GM21786 (cell line): ENCODE results near the gene BUB1.
"Not testable (repeated sequence)": the region's sequence is repeated elsewhere in the genome, so short reads cannot be mapped to it uniquely, and the experiment has no call there.

Experiments
- ATAC-seq: cut with Tn5 transposase; IDR thresholded peaks from one replicate; pipeline ENCODE4 v1.9.1; 2021; ENCODE audit not compliant: unreplicated experiment

BUB1 gene

DNA sequence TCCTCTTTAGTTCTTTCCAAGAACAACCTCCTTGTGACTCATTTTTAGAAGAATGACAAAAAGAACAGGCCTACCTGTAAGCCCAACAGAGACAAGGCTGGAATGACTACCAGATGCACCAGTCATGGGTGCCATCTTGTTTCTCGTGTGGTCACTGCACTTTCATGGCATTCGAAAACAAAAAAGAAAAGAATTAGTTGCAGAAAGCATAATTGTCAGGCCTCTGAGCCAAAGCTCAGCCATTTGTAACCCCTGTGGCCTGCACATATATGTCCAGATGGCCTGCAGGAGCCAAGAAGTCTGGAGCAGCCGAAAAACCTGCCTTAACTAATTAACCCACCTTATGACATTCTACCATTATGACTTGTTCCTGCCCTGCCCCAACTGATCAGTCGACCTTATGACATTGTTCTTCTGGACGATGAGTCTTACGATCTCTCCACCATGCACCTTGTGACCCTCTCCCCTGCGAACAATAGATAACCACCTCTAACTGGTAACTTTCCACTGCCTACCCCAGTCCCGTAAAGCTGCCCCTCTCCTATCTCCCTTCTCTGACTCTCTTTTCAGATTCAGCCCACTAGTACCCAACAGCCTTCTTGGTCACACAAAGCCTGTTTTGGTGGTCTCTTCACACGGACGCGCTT is 13.9 kb upstream of the BUB1 start:
- ATAC-seq = no peak

DNA sequence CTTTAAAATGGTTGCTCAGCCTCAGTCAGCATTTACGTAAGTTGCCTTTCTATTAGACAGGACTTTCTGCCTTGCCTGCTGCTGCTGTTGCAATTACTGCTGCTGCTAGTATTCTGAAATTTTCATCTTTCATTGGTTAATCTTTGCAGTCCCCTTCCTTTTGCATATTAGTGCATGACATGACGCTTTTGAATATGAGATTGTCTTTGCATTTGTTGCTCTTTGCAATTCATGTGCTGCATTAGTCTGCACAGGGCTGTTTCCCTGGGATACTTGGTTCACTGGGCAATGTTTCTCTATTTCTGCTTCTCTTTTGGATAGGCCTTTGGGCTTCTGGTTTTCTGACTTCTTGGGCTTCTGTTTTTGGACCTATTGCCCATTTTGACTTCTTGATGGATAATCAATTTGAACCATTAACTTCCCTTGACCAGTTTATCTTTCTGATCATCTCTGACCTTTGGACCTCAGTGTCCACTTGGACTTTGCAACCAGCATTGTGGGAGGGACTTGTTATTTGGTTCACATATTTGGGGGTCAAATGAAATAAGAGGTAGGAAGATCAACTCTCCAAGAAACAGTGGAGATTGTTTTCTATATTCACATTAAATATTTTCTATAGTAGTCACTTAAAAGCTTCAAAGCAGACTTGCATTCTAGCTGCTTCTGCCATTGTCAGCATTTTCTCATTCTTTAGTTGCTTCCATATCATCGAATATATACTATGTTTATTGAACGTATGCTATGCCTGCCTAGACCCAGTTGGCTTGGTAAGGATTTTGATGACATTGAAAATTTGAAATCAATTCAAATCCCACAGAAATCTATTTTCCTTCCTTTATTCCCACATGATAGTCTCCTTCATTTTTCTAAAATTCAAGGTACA is 12.5 kb upstream of the BUB1 start:
- no peak for ATAC-seq

DNA sequence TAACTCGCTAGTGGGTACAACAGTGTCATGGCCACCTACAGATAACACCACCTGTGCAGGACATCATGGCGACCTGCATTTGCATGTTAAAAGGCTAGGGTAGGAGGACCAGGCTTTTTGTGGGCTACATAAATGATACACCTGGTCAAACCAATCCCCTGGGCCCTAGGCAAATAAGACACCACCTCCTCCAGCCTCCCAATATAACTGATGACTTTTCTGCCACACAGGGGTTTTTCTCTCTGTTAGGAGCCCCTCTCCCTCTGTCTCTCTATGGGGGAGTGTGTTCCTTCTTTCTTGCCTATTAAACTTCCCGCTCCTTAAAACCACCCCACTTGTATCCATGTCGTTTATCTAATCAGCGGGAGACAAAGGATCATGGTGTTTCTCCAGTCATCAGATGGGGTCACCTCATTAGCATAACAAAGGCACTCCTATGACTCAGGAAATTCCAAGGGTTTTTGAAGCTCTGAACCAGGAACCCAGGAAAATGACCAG is 10.8 kb upstream of the BUB1 start:
- ATAC-seq = no peak

DNA sequence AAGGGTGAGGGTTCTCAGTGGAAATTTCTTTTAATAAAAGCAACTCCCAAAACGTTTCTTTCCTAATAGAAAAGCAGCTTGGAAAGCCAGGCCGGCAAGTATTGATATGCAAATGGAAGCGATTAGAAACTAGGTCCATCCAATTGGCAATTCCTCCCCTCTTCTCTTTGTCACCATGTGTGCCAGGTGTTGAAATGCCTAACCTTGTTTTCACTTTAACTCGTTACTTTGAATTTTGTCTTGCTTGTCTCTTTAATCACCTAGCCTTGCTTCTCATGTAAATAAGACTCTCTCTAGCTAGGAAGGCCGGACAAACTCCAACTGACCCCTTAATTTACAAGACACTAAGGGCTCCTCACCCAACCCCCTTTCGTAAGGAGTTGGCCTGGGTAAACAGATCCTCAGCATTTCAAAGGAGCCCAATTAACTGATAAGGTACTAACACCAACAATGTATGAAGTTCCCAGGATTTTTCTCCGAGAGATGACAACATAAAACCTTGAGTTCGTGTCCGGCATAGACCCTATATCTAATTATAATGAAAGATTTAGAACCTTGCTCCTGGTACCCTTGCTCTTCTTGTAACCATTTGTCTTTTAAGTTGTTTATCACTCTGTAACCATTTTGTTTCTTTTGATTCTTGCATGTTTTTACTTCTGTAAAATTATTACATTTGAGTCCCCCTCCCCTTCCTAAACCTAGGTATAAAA is 10.1 kb upstream of the BUB1 start:
- not testable (repeated sequence) for ATAC-seq

DNA sequence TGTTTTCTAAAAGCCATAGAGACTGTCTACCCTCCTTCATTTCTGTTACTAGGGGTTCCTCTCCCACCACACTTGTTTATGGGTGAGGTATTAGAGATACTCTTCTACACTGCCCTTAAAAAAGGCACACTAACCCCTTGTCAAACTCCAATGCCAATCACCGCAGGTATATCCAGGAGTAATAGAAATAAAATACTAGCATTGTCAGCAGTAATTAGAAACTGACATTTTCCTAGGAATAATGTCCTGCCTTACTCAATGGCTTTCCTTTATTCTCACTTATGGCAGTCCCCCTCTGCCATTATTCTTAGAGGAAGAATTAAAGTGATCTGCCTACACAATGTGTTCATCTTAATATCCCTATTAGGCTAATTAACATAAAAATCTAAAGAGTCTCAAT is 5.0 kb upstream of the BUB1 start:
- ATAC-seq = no peak

DNA sequence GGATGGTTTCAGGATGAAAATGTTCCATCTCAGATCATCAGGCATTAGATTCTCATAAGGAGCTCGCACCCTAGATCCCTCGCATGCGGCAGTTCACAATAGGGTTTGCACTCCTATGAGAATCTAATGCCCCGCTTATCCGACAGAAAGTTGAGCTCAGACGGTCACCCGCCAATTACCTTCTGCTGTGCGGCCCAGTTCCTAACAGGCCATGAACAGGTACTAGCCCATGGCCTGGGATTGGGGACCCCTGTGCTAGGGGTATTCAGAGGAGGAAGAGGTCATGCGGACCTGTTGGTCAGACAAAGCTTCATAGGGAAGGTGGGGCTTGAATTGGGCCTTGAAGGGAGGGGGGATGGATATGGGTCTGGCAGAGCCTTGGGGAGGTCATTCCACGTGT is 4.4 kb upstream of the BUB1 start:
- ATAC-seq = no peak

DNA sequence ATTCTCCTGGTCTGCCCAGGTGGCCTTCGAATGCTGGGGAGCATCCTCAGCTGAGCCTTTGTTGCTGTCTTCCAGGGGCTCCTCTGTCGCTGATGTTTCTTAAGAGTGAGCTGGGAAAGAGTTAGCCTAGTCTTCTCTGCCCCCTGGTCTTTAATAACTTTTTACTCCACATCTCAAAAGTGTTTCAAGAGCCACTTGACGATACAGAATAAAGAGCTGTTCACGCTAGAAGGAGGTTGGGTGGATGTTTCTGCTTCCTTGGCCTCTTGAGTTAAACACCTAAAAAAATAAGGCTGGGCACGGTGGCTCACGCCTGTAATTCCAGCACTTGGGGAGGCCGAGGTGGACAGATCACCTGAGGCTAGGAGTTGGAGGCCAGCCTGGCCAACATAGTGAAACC is 2.8 kb upstream of the BUB1 start:
- no peak for ATAC-seq

DNA sequence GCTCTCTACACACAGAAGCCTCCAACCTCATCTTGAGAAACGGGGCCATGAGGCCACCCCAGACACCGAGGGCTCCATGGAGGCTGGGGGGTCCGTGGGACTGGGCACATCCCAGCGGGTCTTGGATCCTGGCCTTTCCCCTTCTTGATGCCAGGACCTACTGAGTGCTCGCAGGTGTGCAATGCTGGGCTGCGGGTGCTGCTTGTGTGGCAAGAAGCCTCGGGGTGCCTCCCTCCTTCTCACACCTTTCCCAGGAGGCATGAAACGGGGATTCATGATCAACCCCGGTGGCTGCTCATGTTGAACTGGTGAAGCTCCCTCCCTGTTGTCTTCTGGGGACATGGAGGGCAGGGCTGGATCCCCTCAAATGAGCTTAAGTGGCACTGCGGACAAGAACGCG is 2.0 kb upstream of the BUB1 start:
- no peak for ATAC-seq

DNA sequence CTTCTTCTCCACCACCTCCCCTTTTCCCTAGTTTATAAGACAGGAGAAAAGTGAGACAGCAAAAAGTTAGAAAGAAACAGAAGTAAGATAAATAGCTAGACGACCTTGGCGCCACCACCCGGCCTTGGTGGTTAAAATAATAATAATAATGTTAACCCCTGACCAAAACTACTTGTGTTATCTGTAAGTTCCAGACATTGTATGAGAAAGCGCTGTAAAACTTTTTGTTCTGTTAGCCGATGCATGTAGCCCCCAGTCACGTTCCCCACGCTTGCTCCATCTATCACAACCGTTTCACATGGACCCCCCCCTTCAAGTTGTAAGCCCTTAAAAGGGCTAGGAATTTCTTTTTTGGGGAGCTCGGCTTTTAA is 1.5 kb upstream of the BUB1 start:
- ATAC-seq = no peak

DNA sequence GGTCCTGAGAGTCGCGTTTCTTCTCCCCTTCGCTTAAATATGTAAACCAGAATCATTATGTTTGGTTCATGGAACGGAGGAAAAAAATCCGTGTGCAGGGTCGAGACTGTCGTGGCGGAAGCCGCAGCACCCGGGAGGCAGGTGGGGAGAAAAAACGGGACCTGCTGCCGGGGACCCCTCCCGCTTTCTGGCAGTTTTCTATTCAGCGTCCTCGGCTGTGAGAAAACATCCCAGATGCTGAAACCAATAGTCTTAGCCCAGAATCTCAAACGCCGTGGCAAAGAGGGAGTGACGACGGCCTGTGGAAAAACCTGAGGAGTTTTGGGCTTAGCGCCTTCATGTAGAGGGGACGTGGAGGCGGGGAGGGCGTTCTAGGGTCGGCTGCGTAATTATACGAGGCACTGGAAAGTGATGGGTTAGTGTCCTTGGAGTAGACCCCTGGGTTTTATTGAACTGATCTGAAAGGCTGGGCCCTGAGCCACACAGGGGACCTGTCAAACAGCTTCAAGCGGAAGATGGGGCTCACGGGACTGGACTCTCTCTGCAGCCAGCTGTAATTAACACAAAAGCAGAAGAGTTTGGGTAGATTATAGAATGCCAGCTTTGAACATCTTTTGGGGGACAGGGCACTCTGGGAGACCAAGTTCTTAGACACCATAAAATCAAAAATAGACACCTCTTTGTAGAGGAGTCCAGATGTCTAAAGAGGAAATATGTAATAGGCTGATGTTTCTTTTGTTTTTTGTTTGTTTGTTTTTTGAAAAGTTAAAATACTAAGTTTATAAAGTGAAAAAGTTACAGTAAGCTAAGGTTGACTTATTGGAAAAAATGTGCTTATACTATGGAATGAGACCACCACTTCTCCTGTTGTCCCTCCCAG is 834 bp upstream of the BUB1 start:
- no peak for ATAC-seq

DNA sequence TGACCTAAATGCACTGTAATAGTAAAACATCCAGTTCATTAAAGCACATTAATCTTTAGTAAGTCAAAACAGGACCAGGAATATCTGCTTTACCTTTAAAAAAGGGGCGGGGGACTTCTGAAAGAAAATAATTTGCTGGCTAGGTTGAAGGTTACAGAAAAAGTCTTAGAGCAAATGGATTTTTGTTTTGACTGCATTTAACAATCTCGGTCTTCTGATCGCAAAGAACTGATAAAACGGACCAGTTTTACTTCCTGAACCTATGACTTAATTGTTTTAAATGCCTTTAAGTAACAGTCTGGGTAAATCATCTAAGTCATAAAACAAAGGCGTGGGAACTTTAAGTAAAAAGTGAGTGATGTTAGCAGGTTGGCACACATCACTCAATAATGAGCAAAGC is 783 bp downstream of the BUB1 start:
- no peak for ATAC-seq

DNA sequence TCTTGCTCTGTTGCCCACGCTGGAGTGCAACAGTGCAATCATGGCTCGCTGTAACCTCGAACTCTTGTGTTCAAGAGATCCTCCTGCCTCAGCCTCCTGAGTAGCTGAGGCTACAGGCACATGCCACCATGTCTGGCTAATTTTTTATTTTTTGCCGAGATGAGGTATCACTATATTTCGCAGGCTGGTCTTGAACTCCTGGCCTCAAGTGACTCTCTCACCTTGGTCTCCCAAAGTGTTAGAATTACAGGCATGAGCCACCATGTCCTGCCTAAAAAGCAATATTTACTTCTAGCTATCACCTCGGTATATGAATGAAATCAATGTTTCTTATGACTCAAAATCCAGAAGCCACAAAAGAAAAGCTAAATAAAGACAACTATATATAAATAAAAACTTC is 2.2 kb downstream of the BUB1 start:
- no peak for ATAC-seq

DNA sequence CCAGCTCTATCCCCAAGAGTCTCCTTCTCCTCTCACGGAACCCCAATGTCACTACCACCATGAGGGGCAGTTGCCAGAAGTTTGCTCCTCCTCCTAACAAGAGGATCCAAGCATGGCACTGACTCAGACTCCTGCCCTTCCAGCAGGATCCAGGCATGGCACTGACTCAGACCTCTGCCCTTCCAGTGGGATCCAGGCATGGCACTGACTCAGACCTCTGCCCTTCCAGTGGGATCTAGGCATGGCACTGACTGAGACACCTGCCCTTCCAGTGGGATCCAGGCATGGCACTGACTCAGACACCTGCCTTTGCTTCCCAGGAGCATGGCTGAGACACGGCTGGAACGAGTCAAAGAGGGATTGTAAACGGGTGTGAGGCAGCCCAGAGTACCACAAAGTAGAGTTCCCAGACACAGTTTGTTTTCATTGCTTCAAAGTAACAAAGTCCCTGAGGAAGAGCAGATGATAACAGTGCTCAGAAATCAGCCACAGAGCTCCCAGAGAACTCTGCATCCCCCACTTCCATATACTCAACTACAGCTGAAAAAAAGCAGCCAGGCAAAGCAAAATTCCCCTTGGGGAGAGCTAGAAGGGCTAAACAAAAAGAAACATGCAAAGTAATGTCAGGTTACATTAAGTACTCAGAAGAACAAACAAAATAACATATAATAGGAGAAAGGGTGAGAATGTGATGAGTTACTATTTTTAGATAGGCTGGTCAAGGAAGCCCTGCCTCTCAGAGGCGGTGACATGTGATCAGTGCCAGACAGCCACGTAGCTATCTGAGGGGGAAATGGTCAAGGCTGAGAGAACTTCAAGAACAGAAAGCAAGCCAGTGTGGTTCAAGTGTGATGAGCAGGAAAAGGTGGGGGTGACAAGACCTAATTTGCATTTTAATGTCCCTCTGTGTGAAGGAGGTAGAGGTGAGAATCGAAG is 3.0 kb downstream of the BUB1 start:
- ATAC-seq = peak; percentile 90

DNA sequence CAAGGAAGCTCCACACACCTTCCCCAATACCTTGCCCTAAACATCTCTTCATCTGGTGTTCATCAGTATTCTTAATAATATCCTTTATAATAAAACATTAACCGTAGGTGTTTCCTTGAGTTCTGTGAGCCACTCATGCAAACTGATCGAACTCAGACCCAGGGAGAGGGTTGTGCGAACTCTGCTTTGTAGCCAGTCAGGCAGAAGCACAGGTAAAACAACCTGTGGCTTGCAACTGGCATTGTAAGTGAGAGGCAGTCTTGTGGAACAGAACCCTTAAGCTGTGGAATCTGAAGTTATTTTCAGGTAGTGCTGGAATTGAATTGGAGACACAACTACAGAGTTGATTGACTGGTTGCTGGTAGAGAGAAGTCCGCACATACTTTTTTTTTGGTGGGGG is 4.7 kb downstream of the BUB1 start:
- no peak for ATAC-seq

DNA sequence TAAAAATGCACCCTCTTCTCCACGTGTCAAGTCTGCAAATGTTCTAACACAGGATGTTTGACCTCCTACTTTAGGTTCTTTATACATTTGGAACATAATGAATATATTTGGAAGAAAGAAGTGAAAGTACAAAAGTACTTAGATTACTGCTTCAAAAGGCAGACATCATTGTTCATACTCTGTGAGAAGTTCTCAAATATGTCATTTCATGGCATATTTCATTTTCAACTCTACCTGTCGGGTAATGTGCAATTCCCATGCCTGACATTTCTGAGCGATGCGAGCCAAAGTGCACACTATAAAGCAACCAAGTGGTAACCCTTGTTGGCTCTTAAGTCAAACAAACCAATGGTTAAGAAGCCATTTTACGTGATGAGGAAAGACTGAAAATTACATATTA is 7.0 kb downstream of the BUB1 start:
- no peak for ATAC-seq

DNA sequence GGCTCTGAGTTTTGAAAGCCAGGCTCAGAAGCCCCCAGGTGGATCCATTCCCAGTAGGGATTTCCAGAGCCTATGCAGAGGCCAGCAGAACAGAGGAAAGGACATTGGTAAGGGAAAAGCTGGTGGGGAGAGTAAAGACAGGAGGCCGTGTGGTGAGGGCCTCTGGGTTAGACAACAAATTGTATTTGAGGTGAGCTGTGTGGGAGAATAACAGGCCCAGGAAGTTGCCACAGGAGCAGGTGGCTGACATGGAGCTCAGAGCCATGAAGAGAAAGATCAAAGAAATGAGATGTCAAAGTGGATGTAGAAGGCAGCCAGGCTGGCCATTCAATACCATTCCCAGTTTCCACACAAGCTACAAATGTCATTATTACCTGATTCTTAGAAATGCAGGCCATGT is 8.8 kb downstream of the BUB1 start:
- ATAC-seq = no peak

DNA sequence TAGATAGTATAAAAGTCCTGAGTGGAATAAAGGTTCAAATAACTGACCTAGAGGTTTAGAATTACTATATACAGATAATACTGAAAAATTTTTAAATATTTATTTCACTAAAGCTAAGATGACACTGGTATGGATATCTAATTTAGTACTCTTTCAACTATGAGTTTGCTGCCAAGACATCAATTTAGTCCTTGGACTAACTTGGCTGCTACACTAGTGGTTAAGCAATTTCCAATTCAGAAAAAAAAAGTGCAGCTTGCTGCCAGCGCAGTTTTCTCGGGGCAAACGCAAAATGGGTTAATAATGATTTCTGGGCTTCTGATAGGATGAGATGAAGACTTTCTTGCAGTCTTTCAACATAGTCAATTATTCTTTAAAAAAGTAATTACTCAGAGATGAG is 10.8 kb downstream of the BUB1 start:
- ATAC-seq = no peak

DNA sequence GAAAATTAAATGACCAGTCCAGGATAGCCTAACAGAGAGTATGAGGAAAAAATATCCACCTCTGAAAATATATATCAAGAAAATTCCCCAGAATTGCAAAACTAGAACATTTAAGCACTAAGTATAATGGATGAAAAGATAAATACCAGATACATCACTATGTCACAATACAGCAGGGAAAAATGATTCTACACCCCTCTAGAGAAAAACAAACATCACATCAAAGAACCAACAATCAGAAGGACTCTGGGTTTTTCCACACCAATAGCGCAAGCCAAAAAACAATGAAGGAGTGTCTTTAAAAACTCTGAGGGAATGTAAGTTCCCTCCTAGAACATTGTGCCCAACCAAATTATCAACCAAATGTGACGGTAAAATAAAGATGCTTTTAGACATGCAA is 13.7 kb downstream of the BUB1 start:
- no peak for ATAC-seq

DNA sequence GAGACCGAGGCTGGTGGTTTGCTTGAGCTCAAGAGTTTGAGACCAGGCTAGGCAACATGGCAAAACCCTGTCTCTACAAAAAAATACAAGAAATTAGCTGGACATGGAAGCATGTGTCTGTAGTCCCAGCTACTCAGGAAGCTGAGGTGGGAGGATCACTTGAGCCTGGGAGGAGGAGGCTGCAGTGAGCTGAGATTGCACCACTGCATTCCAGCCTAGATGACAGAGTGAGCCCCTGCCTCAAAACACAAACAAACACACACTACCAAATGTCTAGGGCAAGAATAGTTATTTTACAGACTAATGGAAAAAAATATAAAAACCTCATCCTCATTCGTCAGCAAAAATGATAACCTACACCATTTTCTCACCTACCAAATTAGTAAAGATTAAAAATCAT is 15.3 kb downstream of the BUB1 start:
- no peak for ATAC-seq

DNA sequence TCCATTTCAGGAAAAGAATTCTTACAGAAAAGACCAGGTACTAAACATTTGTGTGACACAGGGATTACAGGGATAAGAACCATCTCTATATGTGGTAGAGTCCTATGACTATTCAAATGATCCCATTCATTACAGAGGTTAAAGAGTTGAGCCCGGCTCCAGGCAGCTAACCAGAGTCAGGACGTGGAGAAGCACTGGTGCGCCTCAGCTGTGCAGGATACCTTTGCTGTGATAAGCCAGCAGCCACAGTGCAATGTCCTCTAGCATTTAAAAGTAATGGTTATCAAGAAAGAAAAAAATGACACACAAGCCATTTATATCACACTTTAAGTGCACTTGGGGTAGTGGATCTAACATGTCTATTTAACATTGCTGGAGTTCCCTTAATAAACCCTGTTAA is 17.3 kb downstream of the BUB1 start:
- ATAC-seq = no peak
